ENCODE results near the gene CHP1. TPM values are rescaled to one million over a fixed set of nuclear protein-coding genes. Genes with fewer than 3 reads are reported as not detected.
A peak's percentile ranks its signal among the peaks of the same experiment; 100 is the strongest.

The CHP1 gene
- total RNA-seq, 1 experiment from 2014 or later: 76.5 TPM

DNA sequence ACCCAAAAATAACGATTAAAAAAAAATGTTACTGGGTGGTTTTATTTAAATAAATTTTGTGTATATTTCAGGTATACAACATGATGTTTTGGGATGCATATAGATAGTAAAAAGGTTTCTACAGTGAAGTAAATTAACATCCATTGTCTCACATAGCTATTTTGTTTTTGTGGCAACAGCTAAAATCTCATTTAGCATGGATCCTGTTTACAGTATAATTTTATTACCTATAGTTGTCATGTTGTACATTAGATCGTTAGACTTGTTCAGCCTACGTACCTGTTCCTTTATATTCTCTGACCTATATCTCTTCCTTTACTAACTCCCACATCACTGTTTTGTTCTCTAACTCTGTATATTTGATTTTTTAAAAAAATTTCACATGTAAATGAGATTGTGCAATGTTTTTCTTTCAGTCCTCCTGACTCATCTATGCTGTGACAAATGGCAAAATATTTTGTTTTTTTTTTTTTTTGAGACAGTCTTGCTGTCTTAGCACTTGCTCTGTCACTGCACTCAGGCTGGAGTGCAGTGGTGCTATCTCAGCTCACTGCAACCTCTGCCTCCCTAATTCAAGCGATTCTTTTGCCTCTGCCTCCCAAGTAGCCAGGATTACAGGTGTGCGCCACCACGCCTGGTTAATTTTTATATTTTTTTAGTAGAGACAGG, 55.7 kb downstream of the CHP1 start:
- CTCF ChIA-PET: no interaction called here

More for the DNA sequence above, 55.7 kb downstream of the CHP1 start:
- TF ChIP-seq NFYB (CRISPR knock-in tag; conservative IDR thresholded peaks at IDR 0.05; ENCODE audit: low read depth): no peak
- no peak for TF ChIP-seq ELF4 (CRISPR knock-in tag; IDR thresholded peaks at IDR 0.05; ENCODE audit: low read depth)
- TF ChIP-seq CREB1 (CRISPR knock-in tag; IDR thresholded peaks at IDR 0.05): no peak
- TF ChIP-seq, protein P1, sequence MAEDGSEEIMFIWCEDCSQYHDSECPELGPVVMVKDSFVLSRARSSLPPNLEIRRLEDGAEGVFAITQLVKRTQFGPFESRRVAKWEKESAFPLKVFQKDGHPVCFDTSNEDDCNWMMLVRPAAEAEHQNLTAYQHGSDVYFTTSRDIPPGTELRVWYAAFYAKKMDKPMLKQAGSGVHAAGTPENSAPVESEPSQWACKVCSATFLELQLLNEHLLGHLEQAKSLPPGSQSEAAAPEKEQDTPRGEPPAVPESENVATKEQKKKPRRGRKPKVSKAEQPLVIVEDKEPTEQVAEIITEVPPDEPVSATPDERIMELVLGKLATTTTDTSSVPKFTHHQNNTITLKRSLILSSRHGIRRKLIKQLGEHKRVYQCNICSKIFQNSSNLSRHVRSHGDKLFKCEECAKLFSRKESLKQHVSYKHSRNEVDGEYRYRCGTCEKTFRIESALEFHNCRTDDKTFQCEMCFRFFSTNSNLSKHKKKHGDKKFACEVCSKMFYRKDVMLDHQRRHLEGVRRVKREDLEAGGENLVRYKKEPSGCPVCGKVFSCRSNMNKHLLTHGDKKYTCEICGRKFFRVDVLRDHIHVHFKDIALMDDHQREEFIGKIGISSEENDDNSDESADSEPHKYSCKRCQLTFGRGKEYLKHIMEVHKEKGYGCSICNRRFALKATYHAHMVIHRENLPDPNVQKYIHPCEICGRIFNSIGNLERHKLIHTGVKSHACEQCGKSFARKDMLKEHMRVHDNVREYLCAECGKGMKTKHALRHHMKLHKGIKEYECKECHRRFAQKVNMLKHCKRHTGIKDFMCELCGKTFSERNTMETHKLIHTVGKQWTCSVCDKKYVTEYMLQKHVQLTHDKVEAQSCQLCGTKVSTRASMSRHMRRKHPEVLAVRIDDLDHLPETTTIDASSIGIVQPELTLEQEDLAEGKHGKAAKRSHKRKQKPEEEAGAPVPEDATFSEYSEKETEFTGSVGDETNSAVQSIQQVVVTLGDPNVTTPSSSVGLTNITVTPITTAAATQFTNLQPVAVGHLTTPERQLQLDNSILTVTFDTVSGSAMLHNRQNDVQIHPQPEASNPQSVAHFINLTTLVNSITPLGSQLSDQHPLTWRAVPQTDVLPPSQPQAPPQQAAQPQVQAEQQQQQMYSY (CRISPR knock-in tag; IDR thresholded peaks at IDR 0.05): no peak
- no peak for TF ChIP-seq SP1 (CRISPR knock-in tag; conservative IDR thresholded peaks at IDR 0.05)
- TF ChIP-seq ZBTB21 (CRISPR knock-in tag; IDR thresholded peaks at IDR 0.05; ENCODE audit: borderline replicate concordance): no peak
- TF ChIP-seq, protein P2, sequence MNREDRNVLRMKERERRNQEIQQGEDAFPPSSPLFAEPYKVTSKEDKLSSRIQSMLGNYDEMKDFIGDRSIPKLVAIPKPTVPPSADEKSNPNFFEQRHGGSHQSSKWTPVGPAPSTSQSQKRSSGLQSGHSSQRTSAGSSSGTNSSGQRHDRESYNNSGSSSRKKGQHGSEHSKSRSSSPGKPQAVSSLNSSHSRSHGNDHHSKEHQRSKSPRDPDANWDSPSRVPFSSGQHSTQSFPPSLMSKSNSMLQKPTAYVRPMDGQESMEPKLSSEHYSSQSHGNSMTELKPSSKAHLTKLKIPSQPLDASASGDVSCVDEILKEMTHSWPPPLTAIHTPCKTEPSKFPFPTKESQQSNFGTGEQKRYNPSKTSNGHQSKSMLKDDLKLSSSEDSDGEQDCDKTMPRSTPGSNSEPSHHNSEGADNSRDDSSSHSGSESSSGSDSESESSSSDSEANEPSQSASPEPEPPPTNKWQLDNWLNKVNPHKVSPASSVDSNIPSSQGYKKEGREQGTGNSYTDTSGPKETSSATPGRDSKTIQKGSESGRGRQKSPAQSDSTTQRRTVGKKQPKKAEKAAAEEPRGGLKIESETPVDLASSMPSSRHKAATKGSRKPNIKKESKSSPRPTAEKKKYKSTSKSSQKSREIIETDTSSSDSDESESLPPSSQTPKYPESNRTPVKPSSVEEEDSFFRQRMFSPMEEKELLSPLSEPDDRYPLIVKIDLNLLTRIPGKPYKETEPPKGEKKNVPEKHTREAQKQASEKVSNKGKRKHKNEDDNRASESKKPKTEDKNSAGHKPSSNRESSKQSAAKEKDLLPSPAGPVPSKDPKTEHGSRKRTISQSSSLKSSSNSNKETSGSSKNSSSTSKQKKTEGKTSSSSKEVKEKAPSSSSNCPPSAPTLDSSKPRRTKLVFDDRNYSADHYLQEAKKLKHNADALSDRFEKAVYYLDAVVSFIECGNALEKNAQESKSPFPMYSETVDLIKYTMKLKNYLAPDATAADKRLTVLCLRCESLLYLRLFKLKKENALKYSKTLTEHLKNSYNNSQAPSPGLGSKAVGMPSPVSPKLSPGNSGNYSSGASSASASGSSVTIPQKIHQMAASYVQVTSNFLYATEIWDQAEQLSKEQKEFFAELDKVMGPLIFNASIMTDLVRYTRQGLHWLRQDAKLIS (CRISPR knock-in tag; IDR thresholded peaks at IDR 0.05; ENCODE audit: borderline replicate concordance): no peak
- TF ChIP-seq, protein P3, sequence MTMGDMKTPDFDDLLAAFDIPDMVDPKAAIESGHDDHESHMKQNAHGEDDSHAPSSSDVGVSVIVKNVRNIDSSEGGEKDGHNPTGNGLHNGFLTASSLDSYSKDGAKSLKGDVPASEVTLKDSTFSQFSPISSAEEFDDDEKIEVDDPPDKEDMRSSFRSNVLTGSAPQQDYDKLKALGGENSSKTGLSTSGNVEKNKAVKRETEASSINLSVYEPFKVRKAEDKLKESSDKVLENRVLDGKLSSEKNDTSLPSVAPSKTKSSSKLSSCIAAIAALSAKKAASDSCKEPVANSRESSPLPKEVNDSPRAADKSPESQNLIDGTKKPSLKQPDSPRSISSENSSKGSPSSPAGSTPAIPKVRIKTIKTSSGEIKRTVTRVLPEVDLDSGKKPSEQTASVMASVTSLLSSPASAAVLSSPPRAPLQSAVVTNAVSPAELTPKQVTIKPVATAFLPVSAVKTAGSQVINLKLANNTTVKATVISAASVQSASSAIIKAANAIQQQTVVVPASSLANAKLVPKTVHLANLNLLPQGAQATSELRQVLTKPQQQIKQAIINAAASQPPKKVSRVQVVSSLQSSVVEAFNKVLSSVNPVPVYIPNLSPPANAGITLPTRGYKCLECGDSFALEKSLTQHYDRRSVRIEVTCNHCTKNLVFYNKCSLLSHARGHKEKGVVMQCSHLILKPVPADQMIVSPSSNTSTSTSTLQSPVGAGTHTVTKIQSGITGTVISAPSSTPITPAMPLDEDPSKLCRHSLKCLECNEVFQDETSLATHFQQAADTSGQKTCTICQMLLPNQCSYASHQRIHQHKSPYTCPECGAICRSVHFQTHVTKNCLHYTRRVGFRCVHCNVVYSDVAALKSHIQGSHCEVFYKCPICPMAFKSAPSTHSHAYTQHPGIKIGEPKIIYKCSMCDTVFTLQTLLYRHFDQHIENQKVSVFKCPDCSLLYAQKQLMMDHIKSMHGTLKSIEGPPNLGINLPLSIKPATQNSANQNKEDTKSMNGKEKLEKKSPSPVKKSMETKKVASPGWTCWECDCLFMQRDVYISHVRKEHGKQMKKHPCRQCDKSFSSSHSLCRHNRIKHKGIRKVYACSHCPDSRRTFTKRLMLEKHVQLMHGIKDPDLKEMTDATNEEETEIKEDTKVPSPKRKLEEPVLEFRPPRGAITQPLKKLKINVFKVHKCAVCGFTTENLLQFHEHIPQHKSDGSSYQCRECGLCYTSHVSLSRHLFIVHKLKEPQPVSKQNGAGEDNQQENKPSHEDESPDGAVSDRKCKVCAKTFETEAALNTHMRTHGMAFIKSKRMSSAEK (CRISPR knock-in tag; IDR thresholded peaks at IDR 0.05; ENCODE audit: borderline replicate concordance): no peak
- no peak for TF ChIP-seq SMAD4 (CRISPR knock-in tag; IDR thresholded peaks at IDR 0.05)
- no peak for TF ChIP-seq HMGA2 (CRISPR knock-in tag; IDR thresholded peaks at IDR 0.05)
- no peak for TF ChIP-seq TCF7 (CRISPR knock-in tag; IDR thresholded peaks at IDR 0.05; ENCODE audit: low read depth)
- TF ChIP-seq, protein P4, sequence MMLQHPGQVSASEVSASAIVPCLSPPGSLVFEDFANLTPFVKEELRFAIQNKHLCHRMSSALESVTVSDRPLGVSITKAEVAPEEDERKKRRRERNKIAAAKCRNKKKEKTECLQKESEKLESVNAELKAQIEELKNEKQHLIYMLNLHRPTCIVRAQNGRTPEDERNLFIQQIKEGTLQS (CRISPR knock-in tag; conservative IDR thresholded peaks at IDR 0.05): no peak
- TF ChIP-seq, protein P5, sequence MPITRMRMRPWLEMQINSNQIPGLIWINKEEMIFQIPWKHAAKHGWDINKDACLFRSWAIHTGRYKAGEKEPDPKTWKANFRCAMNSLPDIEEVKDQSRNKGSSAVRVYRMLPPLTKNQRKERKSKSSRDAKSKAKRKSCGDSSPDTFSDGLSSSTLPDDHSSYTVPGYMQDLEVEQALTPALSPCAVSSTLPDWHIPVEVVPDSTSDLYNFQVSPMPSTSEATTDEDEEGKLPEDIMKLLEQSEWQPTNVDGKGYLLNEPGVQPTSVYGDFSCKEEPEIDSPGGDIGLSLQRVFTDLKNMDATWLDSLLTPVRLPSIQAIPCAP (CRISPR knock-in tag; IDR thresholded peaks at IDR 0.05): no peak
- TF ChIP-seq, protein P6, sequence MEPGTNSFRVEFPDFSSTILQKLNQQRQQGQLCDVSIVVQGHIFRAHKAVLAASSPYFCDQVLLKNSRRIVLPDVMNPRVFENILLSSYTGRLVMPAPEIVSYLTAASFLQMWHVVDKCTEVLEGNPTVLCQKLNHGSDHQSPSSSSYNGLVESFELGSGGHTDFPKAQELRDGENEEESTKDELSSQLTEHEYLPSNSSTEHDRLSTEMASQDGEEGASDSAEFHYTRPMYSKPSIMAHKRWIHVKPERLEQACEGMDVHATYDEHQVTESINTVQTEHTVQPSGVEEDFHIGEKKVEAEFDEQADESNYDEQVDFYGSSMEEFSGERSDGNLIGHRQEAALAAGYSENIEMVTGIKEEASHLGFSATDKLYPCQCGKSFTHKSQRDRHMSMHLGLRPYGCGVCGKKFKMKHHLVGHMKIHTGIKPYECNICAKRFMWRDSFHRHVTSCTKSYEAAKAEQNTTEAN (CRISPR knock-in tag; IDR thresholded peaks at IDR 0.05): no peak
- no peak for TF ChIP-seq MYBL2 (CRISPR knock-in tag; IDR thresholded peaks at IDR 0.05)
- TF ChIP-seq, protein P7, sequence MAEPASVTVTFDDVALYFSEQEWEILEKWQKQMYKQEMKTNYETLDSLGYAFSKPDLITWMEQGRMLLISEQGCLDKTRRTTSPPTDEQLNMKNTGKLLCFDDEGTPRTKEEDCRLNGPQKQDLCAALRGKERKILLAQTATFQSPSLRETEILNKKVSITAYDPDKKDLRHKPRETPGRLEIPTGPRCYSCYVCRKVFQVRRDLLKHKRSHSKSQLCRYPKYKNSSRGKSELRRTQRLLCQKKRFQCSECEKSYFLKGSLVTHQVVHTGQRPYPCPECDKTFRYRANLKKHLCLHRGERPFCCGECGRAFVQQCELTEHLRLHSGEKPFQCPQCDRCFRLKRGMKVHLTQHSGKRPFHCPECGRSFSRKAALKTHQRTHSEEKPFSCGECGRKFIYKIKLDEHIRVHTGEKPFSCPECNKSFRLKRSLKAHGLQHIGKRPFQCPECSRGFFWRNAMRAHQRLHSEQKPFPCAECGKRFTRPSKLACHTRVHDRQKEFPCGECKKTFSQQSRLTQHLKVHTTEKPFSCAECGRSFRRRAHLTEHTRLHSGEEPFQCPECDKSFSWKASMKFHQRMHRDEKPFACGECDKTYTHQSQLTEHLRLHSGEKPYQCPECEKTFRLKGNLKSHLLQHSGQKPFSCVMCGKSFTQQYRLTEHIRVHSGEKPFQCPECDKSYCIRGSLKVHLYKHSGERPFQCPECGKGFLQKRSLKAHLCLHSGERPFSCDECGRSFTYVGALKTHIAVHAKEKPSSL (CRISPR knock-in tag; conservative IDR thresholded peaks at IDR 0.05): no peak
- TF ChIP-seq NFE2L1 (CRISPR knock-in tag; IDR thresholded peaks at IDR 0.05): no peak
- DNase-seq (ENCODE audit: low spot score) (no peak), ATAC-seq (no peak)
- Mint-ChIP-seq H3K27me3 (ENCODE audit: low read depth) (no peaks in the 10 kb centered on the region), H3K36me3 (peaks cover 48% of the 10 kb centered on the region), H3K27ac (peak overlapping the region; percentile 28), H3K9me3 (no peaks in the 10 kb centered on the region), H3K4me3 (no peak overlapping the region; the same call in 1 of the 2 replicates), H3K4me1 (peaks cover 25% of the 10 kb centered on the region)
- POLR2A ChIA-PET: no interaction called here
